NCI-H2029 (cell line): ENCODE data around the gene ING1.

ENCODE experiments used
- DNase-seq: peaks from one replicate; lab custom pipeline; 2025; lab: John Stamatoyannopoulos, UW

Gene ING1

GRCh38 chr13:110771194-110771593 is 57.7 kb downstream of the ING1 start:
- no peak for DNase-seq

DNA sequence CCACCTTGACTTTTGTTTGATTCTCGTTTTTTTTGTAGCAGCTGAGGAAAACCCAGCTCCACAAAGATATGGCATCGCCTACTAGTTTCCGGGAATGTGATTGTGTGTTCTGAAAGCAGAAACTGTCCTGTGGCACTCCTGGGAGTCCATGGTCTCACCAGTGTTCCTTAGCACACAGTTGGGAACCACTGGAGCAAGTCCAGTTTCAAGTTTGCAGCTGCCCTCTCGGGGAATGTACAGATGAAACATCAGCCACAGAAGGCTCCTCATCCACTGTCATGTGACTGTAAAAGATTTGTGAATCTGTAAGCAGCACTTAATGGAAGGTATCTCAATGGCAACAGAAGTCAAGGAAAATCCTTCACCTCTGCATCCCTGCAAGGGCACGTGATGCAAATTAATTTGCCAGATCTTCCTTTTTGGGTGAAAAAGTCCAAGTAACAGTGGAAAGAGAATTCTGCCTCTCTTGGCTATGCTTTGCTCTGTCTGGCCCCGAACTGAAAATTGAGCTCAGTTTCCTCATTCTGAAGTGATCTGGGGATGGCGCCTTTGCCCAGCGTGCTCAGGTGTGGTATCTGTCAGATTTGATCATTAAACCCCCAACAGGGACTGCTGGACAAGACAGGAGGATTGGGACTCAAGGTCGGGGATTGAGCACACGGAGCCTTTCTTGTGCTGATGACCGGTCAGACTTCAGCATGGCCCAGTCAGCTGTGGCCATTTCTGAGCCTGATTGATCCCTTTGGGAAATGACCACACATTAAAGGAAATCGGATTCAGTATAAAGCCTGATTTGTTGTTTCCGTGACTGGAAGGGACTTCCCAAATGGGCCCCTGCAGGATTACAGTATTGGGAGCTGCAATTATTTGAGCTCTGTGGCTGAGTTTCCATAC is 58.8 kb downstream of the ING1 start:
- DNase-seq, result no peak
